PFSK-1 (cell line): ENCODE results near the gene NRXN3.

Source experiments
- FOXP2 ChIP-seq: optimal IDR thresholded peaks from 2 replicates; pipeline ENCODE3; 2011; ENCODE audit warnings: borderline replicate concordance, control low read depth, inconsistent platforms; ENCODE audit not compliant: insufficient read depth; ENCODE audit errors: extremely low read length, extremely low read depth
- POLR2AphosphoS5 ChIP-seq: IDR thresholded peaks from 2 replicates; pipeline ENCODE4 v1.6.1; 2012; ENCODE audit warnings: low read depth, mild to moderate bottlenecking, control low read depth, low read length, moderate library complexity
- REST ChIP-seq, 2 experiments: IDR thresholded peaks; 2 replicates each; pipeline versions ENCODE4 v1.6.1 to v1.8.0; 2011 to 2012; ENCODE audit warnings: low read depth in 2 of 2, low read length in 2 of 2, control low read depth in 1 of 2, inconsistent platforms in 1 of 2, mild to moderate bottlenecking in 1 of 2, moderate library complexity in 1 of 2; ENCODE audit not compliant: insufficient read depth in 1 of 2
- SIN3A ChIP-seq: IDR thresholded peaks from 2 replicates; pipeline ENCODE4 v1.6.1; 2012; ENCODE audit warnings: mild to moderate bottlenecking, low read length, moderate library complexity, borderline replicate concordance; ENCODE audit not compliant: insufficient read depth
- TAF1 ChIP-seq: IDR thresholded peaks from 2 replicates; pipeline ENCODE4 v1.6.1; 2012; ENCODE audit warnings: low read length, control low read depth, borderline replicate concordance; ENCODE audit not compliant: insufficient read depth

Gene NRXN3

GRCh38 chr14:78425330-78425729 lies 255.2 kb downstream of the NRXN3 start:
- TF ChIP-seq SIN3A (no peak), FOXP2 (no peak), REST (IDR thresholded peaks at IDR 0.05; ENCODE audit: insufficient read depth in 1 of 2, low read depth in 2 of 2, low read length in 2 of 2) (no peak), TAF1 (no peak), POLR2AphosphoS5 (no peak)

- TF ChIP-seq FOXP2 = no peak
- no peak for TF ChIP-seq TAF1
- no peak for TF ChIP-seq SIN3A
- TF ChIP-seq REST (IDR thresholded peaks at IDR 0.05; ENCODE audit: insufficient read depth in 1 of 2, low read depth in 2 of 2, low read length in 2 of 2) = no peak
- TF ChIP-seq POLR2AphosphoS5 = no peak
Observed at GRCh38 chr14:78425782-78426181, 255.6 kb downstream of the NRXN3 start.

- TF ChIP-seq POLR2AphosphoS5 = no peak
- no peak for TF ChIP-seq SIN3A
- no peak for TF ChIP-seq FOXP2
- no peak for TF ChIP-seq REST (IDR thresholded peaks at IDR 0.05; ENCODE audit: insufficient read depth in 1 of 2, low read depth in 2 of 2, low read length in 2 of 2)
- TF ChIP-seq TAF1 = no peak
Observed at GRCh38 chr14:78432046-78432445, 261.9 kb downstream of the NRXN3 start.

- TF ChIP-seq FOXP2 (no peak), REST (IDR thresholded peaks at IDR 0.05; ENCODE audit: insufficient read depth in 1 of 2, low read depth in 2 of 2, low read length in 2 of 2) (no peak), SIN3A (no peak), POLR2AphosphoS5 (no peak), TAF1 (no peak)
Observed at GRCh38 chr14:78440356-78440894, 270.3 kb downstream of the NRXN3 start.

- TF ChIP-seq REST (IDR thresholded peaks at IDR 0.05; ENCODE audit: insufficient read depth in 1 of 2, low read depth in 2 of 2, low read length in 2 of 2) = no peak
- no peak for TF ChIP-seq SIN3A
- no peak for TF ChIP-seq POLR2AphosphoS5
- TF ChIP-seq TAF1 = no peak
- TF ChIP-seq FOXP2 = no peak
Observed at GRCh38 chr14:78443834-78444233, 273.7 kb downstream of the NRXN3 start.
